ENCODE results near the gene AFF3.

AFF3 gene

GRCh38 chr2:100066856-100067255 is 75.5 kb downstream of the AFF3 start:
- DNase-seq, result no peak

- DNase-seq, result no peak
Observed at GRCh38 chr2:100066246-100066645, 76.1 kb downstream of the AFF3 start.

GRCh38 chr2:100064592-100065428 is 77.6 kb downstream of the AFF3 start:
- DNase-seq, result no peak

GRCh38 chr2:100064165-100064564 is 78.2 kb downstream of the AFF3 start:
- DNase-seq, result no peak

- no peak for DNase-seq
Observed at GRCh38 chr2:100063459-100063953, 78.9 kb downstream of the AFF3 start.

GRCh38 chr2:100062336-100062735 is 80.1 kb downstream of the AFF3 start:
- DNase-seq, result no peak

GRCh38 chr2:100060875-100061274 is 81.5 kb downstream of the AFF3 start:
- no peak for DNase-seq

GRCh38 chr2:100059638-100060037 is 82.8 kb downstream of the AFF3 start:
- no peak for DNase-seq

GRCh38 chr2:100057901-100058261 is 84.5 kb downstream of the AFF3 start:
- no peak for DNase-seq

GRCh38 chr2:100054426-100054825 is 88.0 kb downstream of the AFF3 start:
- no peak for DNase-seq

- no peak for DNase-seq
Observed at GRCh38 chr2:100053087-100053885, 89.1 kb downstream of the AFF3 start.

- no peak for DNase-seq
Observed at GRCh38 chr2:100052650-100053049, 89.7 kb downstream of the AFF3 start.

- DNase-seq, result no peak
Observed at GRCh38 chr2:100051253-100051652, 91.1 kb downstream of the AFF3 start.

GRCh38 chr2:100050685-100051084 is 91.7 kb downstream of the AFF3 start:
- no peak for DNase-seq

- DNase-seq, result no peak
Observed at GRCh38 chr2:100046961-100047947, 95.1 kb downstream of the AFF3 start.

- DNase-seq, result no peak
Observed at GRCh38 chr2:100045000-100045399, 97.4 kb downstream of the AFF3 start.

GRCh38 chr2:100043891-100044255 is 98.5 kb downstream of the AFF3 start:
- DNase-seq, result no peak

- no peak for DNase-seq
Observed at GRCh38 chr2:100043081-100043890, 99.1 kb downstream of the AFF3 start.

- DNase-seq, result no peak
Observed at GRCh38 chr2:100042562-100042961, 99.8 kb downstream of the AFF3 start.

GRCh38 chr2:100041946-100042345 is 100.4 kb downstream of the AFF3 start:
- DNase-seq, result no peak

- DNase-seq, result no peak
Observed at GRCh38 chr2:100041385-100041784, 101.0 kb downstream of the AFF3 start.

- DNase-seq, result no peak
Observed at GRCh38 chr2:100040906-100041305, 101.5 kb downstream of the AFF3 start.

Measured in stimulated activated CD4-positive, alpha-beta T cell treated with anti-CD3 and anti-CD28 coated beads, Interleukin-4, amount 100 ng/mL, for 24 hours (primary cell).